Fibroblast of the conjunctiva (primary cell): ENCODE results near the gene GGA3.
"Not testable (repeated sequence)": the region's sequence is repeated elsewhere in the genome, so short reads cannot be mapped to it uniquely, and the experiment has no call there.

Experiments
- DNase-seq: peaks from one replicate; pipeline ENCODE4 v3.0.0-alpha.2; 2010; ENCODE audit warnings: low read depth

GGA3 gene

DNA sequence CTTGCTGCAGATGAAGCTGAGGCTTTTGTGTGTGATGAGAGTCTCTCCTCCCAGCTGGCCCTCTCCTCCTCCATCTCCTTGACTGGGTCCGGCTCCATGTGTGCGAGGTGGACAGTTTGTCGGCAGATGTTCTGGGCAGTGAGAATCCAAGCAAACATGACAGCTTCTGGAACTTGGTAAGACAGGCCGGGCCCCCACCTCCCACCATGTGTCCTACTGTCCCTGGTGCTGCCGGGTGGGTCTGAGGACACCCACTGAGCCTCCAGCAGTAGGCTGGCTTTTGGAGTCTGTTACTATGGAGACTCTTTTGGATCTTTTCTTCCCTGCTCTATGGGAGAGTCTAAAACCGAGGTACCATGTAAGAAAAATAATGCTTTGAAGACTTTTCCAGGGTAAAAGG, 43.3 kb downstream of the GGA3 start:
- no peak for DNase-seq

DNA sequence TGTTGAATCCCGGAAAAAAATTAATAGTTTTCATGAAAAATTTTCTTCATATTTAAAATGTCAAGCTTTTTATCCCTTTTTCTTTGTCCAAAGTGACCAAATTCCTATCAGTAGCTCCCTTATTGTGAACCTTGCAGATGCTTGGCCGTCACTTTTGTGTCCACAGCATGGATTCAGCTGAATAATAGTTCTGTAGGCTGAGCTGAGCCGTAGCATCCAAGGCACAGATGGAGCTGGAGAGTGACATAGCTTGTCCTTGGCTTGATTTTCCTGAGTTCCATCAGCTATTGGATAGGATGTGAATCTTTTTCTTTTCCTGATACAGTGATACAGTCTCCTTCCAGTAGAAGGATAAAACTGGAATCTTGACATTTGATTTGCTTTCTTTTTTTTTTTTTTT, 52.3 kb downstream of the GGA3 start:
- DNase-seq, result no peak

DNA sequence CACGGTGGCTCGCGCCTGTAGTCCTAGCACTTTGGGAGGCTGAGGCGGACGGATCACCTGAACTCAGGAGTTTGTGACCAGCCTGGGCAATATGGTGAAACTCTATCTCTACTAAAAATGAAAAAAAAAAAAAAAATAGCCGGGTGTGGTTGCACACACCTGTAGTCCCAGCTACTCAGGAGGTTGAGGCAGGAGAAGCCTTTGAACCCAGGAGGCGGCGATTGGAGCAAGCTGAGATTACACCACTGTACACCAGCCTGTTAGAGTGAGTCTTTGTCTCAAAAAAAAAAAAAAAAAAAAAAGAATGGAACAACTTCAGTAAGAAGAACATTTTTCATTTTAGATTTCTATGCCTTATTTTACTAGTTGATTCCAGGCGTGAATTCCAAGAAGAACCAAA, 53.2 kb downstream of the GGA3 start:
- DNase-seq, result no peak

DNA sequence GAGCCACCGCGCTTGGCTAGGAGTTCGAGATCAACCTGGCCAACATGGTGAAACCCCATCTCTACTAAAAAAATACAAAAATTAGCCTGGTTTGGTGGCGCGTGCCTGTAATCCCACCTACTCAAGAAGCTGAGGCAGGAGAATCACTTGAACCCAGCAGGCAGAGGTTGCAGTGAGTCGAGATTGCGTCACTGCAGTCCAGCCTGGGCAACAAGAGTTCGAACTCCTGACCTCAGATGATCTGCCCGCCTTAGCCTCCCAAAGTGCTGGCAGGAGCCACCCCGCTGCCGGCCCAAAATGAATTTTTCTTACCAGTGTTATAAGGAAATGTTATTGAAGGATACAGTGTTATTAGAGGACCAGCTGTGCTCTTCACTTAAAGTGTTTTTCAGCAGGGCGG, 53.6 kb downstream of the GGA3 start:
- no peak for DNase-seq

DNA sequence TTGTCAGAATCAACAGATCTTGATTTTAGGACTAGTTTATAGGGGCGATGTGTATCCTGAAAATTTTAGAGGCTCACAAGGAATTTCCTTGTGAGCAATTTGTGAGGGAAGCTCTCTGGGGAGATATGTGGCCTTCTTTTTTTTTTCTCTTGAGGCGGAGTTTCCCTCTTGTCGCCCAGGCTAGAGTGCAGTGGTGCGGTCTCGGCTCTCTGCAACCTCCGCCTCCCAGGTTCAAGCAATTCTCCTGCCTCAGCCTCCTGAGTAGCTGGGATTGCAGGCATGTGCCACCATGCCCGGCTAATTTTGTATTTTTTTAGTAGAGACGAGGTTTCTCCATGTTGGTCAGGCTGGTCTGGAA, 54.4 kb downstream of the GGA3 start:
- DNase-seq, result not testable (repeated sequence)

- DNase-seq, result no peak
Observed at GRCh38 chr17:75205793-75206163, 55.6 kb downstream of the GGA3 start.

DNA sequence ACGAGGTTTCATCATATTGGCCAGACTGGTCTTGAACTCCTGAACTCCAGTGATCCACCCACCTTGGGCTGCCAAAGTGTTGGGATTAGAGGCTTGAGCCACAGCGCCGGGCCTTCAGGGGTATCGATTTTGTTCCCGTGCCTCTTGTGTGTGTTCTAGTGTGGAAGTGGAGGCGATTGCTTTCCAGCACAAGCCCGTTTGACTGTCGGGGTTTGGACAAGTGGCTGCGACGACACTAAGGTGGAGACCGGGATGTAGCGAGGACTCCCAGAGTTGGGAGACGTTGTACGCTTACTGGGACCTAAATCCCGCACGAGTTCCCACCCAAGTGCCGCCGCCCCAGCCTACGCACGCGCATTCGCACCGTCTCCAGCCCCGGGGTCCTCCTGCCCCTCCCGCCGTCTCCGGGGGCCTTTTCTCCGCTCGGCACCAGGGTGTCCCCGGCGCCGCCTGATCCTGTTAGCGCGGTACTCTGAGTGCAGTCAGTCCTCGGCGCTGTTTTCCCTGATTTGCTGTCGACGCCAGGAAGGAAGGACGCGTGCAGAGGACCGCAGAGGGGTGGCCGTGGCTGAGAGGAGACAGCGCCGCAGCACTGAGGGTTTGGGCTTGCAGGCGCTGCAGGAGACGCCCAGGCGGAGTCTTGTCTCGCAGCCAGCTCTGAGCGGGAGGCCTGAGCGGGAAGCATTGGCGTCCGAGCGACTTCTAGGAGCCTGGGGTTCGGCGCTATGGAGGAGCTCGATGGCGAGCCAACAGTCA, 56.2 kb downstream of the GGA3 start, which contains the start of gene NUP85:
Gene NUP85, plus strand, starts transcription at position 643 of the 756 bp plus-strand sequence. Its CDS starts 83 bp downstream, at position 726.
- DNase-seq, result peak; percentile 87

DNA sequence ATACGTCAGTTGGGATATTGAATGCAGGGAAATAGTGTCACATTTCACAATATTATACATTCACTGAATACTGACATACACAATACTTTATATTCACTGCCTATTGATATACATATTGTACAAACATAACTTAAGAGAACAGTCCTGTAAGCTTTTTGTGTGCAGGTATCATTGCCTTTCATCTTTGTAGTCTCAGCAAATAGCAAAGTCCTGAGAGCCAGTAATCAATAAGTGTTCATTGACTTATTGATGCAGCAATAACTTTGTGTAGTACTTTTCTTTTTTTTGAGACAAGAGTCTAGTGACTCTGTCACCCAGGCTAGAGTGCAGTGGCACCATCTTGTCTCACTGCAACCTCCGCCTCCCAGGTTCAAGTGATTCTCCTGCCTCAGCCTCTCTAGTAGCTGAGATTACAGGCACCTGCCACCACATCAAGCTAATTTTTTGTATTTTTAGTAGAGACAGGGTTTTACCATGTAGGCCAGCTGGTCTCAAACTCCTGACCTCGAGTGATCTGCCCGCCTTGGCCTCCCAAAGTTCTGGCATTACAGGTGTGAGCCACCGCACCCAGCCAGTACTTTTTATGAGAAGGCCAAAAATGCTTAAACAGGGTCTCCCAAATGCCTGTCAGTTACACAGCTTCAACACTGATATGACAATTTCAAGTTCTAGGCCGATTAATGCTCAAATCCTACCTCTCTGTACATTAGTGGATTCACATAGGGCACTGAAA, 61.4 kb downstream of the GGA3 start:
- no peak for DNase-seq

GRCh38 chr17:75194879-75195278, 66.5 kb downstream of the GGA3 start:
- no peak for DNase-seq

DNA sequence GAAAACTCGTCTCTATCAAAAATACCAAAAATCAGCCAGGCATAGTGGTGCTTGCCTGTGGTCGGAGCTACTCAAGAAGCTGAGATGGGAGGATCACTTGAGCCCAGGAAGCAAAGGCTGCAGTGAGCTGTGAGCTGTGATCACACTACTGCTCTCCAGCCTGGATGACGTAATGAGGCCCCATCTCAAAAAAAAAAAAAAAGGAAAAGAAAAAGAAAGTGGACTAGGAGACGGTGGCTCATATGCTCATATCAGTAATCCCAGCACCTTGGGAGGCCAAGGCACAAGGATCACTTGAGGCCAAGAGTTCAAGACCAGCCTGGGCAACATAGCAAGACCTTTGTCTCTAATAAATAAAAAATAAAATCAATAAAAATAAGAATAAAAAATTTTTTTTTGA, 69.8 kb downstream of the GGA3 start:
- DNase-seq, result no peak

- no peak for DNase-seq
Observed at GRCh38 chr17:75188614-75189013, 72.8 kb downstream of the GGA3 start.
